GM19455 (cell line): ENCODE results near the gene CREB3L1.

ENCODE experiments used
- ATAC-seq: cut with Tn5 transposase; IDR thresholded peaks from one replicate; pipeline ENCODE4 v1.9.1; 2021; ENCODE audit not compliant: unreplicated experiment

Gene CREB3L1

GRCh38 chr11:46321757-46322156 is 44.3 kb downstream of the CREB3L1 start:
- ATAC-seq: no peak

- no peak for ATAC-seq
These were observed 45.3 kb downstream of the CREB3L1 start for GRCh38 chr11:46322759-46323158.

GRCh38 chr11:46326813-46327416 is 49.5 kb downstream of the CREB3L1 start:
- ATAC-seq: no peak

GRCh38 chr11:46327829-46328228 is 50.4 kb downstream of the CREB3L1 start:
- no peak for ATAC-seq

- ATAC-seq: no peak
These were observed 52.7 kb downstream of the CREB3L1 start for GRCh38 chr11:46330154-46330553.

GRCh38 chr11:46330563-46331281 is 53.3 kb downstream of the CREB3L1 start:
- ATAC-seq: no peak

- no peak for ATAC-seq
These were observed 54.0 kb downstream of the CREB3L1 start for GRCh38 chr11:46331282-46331984.

GRCh38 chr11:46332093-46332567 is 54.7 kb downstream of the CREB3L1 start:
- ATAC-seq: no peak

- ATAC-seq: no peak
These were observed 55.3 kb downstream of the CREB3L1 start for GRCh38 chr11:46332568-46333393.

- no peak for ATAC-seq
These were observed 56.0 kb downstream of the CREB3L1 start for GRCh38 chr11:46333394-46333947.

- ATAC-seq: no peak
These were observed 56.7 kb downstream of the CREB3L1 start for GRCh38 chr11:46334211-46334610.

- no peak for ATAC-seq
These were observed 57.8 kb downstream of the CREB3L1 start for GRCh38 chr11:46335271-46335670.

- ATAC-seq: no peak
These were observed 58.6 kb downstream of the CREB3L1 start for GRCh38 chr11:46335890-46336562.

- ATAC-seq: no peak
These were observed 59.2 kb downstream of the CREB3L1 start for GRCh38 chr11:46336563-46337180.

- no peak for ATAC-seq
These were observed 60.3 kb downstream of the CREB3L1 start for GRCh38 chr11:46337626-46338345.

GRCh38 chr11:46338636-46338987 is 61.1 kb downstream of the CREB3L1 start:
- no peak for ATAC-seq

GRCh38 chr11:46338988-46339666 is 61.7 kb downstream of the CREB3L1 start:
- ATAC-seq: no peak

- no peak for ATAC-seq
These were observed 62.4 kb downstream of the CREB3L1 start for GRCh38 chr11:46339816-46340215.

- no peak for ATAC-seq
These were observed 64.0 kb downstream of the CREB3L1 start for GRCh38 chr11:46341454-46341853.
